Left ventricle myocardium inferior (tissue), 1 donor: Measurements from ENCODE around the gene GABRB2. TPM values are rescaled to one million over a fixed set of nuclear protein-coding genes. Genes with fewer than 3 reads are reported as not detected.
"Not testable (repeated sequence)": the region's sequence is repeated elsewhere in the genome, so short reads cannot be mapped to it uniquely, and the experiment has no call there.

Experiments used
- DNase-seq: peaks from one replicate; pipeline ENCODE4 v3.0.0-alpha.2; 2020
- H3K27ac ChIP-seq: fragments of 200-600 bp; replicated peaks from 2 replicates; pipeline ENCODE4 v1.8.0; 2021
- H3K27me3 ChIP-seq: fragments of 200-600 bp; 2 replicates; pipeline ENCODE4 v1.8.0; 2021; ENCODE audit warnings: low read depth
- H3K36me3 ChIP-seq: fragments of 200-600 bp; 2 replicates; pipeline ENCODE4 v1.8.0; 2021
- H3K4me1 ChIP-seq: fragments of 200-600 bp; 2 replicates; pipeline ENCODE4 v1.8.0; 2021
- H3K4me3 ChIP-seq: fragments of 200-600 bp; 2 replicates; pipeline ENCODE4 v1.8.0; 2021; ENCODE audit warnings: mild to moderate bottlenecking, moderate library complexity
- H3K9me3 ChIP-seq: fragments of 200-600 bp; replicated peaks from 2 replicates; pipeline ENCODE4 v1.8.0; 2021
- intact Hi-C: fragments of 100-400 bp; cut with micrococcal nuclease; formaldehyde crosslinking; loops from one replicate; pipeline ENCODE4 v1.11.0; 2022
- total RNA-seq: library from RNA; stranded (reverse); fragmentation: NEBNext Ultra II Directional; extraction: Animal tissue kit (Norgen Biotek cat#: 25700); gene quantifications from one replicate; pipeline ENCODE4 v1.2.1, GENCODE V29; 2021
- TF ChIP-seq, protein P1 (sequence below): fragments of 200-600 bp; IDR thresholded peaks from 2 replicates; pipeline ENCODE4 v1.8.0; 2021; ENCODE audit warnings: antibody characterized with exemption, mild to moderate bottlenecking, borderline replicate concordance
- donor health status: DM: no; HTN: yes; CAD: no; lungs with severe emphysema.

The GABRB2 gene
- total RNA-seq, 1 donor from 2014 or later, result 0.11 TPM

DNA sequence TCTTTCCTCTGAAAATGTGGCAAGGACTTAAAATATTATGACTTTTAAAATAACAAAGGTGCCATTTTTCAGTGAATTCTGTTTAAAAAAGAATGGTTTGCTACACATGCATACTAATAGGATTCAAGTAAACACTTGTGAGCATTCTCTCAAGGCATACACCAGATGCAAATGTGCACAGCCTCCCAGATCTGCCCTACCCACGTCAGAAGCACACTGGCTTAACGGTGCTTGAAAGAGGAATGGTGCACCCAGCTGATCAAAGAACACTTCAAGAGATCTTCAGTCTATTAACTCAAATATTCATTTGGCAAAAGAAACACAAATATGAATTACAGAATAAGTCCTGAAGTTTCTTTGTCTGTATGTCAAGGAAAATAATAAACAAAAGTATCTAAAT lies 15.8 kb downstream of the GABRB2 start:
- Histone ChIP-seq H3K27me3 (no peaks in the 10 kb centered on the region), H3K4me1 (no peaks in the 10 kb centered on the region), H3K9me3 (peaks cover 6% of the 10 kb centered on the region), H3K27ac (no peak overlapping the region), H3K4me3 (no peak overlapping the region), H3K36me3 (no peaks in the 10 kb centered on the region)
- intact Hi-C loops, result no loop called here
- DNase-seq, result no peak
- TF ChIP-seq, protein P1, sequence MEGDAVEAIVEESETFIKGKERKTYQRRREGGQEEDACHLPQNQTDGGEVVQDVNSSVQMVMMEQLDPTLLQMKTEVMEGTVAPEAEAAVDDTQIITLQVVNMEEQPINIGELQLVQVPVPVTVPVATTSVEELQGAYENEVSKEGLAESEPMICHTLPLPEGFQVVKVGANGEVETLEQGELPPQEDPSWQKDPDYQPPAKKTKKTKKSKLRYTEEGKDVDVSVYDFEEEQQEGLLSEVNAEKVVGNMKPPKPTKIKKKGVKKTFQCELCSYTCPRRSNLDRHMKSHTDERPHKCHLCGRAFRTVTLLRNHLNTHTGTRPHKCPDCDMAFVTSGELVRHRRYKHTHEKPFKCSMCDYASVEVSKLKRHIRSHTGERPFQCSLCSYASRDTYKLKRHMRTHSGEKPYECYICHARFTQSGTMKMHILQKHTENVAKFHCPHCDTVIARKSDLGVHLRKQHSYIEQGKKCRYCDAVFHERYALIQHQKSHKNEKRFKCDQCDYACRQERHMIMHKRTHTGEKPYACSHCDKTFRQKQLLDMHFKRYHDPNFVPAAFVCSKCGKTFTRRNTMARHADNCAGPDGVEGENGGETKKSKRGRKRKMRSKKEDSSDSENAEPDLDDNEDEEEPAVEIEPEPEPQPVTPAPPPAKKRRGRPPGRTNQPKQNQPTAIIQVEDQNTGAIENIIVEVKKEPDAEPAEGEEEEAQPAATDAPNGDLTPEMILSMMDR, result no peak

- no peaks in the 10 kb centered on the region for H3K4me1 ChIP-seq
- TF ChIP-seq, protein P1, result no peak
- intact Hi-C loops, result no loop called here
- no peak overlapping the region for H3K27ac ChIP-seq
- H3K27me3 ChIP-seq, result no peaks in the 10 kb centered on the region
- no peaks in the 10 kb centered on the region for H3K36me3 ChIP-seq
- H3K9me3 ChIP-seq, result peaks cover 9% of the 10 kb centered on the region
- no peak for DNase-seq
- no peak overlapping the region for H3K4me3 ChIP-seq
Observed at GRCh38 chr5:161513942-161514341, 32.6 kb downstream of the GABRB2 start.

- TF ChIP-seq, protein P1, result no peak
- Histone ChIP-seq H3K27me3 (no peaks in the 10 kb centered on the region), H3K27ac (no peak overlapping the region), H3K4me1 (no peaks in the 10 kb centered on the region), H3K36me3 (no peaks in the 10 kb centered on the region), H3K4me3 (no peak overlapping the region), H3K9me3 (no peaks in the 10 kb centered on the region)
- intact Hi-C loops, result no loop called here
- no peak for DNase-seq
Observed at GRCh38 chr5:161507591-161507990, 38.9 kb downstream of the GABRB2 start.

DNA sequence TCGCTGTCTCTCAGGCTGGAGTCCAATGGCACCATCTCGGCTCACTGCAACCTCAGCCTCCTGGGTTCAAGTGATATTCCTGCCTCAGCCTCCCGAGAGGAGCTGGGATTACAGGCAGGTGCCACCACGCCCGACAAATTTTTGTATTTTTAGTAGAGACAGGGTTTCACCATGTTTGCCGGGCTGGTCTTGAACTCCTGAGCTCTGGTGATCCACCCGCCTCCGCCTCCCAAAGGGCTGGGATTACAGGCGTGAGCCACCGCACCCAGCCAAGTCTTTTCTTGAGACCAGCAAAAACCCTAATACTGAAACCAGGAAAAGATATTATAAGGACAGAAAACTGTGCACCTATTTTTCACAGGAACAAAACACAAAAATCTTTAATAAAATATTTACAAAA lies 41.4 kb downstream of the GABRB2 start:
- H3K4me3 ChIP-seq, H3K9me3 ChIP-seq, DNase-seq, H3K27ac ChIP-seq, H3K36me3 ChIP-seq, H3K27me3 ChIP-seq, intact Hi-C loops, H3K4me1 ChIP-seq: not testable (repeated sequence)

- no peak overlapping the region for H3K27ac ChIP-seq
- no peak for DNase-seq
- no peaks in the 10 kb centered on the region for H3K36me3 ChIP-seq
- TF ChIP-seq, protein P1, result no peak
- H3K9me3 ChIP-seq, result peaks cover 25% of the 10 kb centered on the region
- no peak overlapping the region for H3K4me3 ChIP-seq
- intact Hi-C loops, result no loop called here
- no peaks in the 10 kb centered on the region for H3K4me1 ChIP-seq
- H3K27me3 ChIP-seq, result no peaks in the 10 kb centered on the region
Observed at GRCh38 chr5:161498531-161498930, 48.0 kb downstream of the GABRB2 start.

- TF ChIP-seq, protein P1, result no peak
- Histone ChIP-seq H3K4me1 (no peaks in the 10 kb centered on the region), H3K4me3 (no peak overlapping the region), H3K9me3 (no peaks in the 10 kb centered on the region), H3K27ac (no peak overlapping the region), H3K36me3 (no peaks in the 10 kb centered on the region), H3K27me3 (no peaks in the 10 kb centered on the region)
- no peak for DNase-seq
- intact Hi-C loops, result no loop called here
Observed at GRCh38 chr5:161483721-161484120, 62.8 kb downstream of the GABRB2 start.
